Aorta (tissue), 5 donors: Measurements from ENCODE around the gene CGB5. TPM values are rescaled to one million over a fixed set of nuclear protein-coding genes. Genes with fewer than 3 reads are reported as not detected.
"Not testable (repeated sequence)": the region's sequence is repeated elsewhere in the genome, so short reads cannot be mapped to it uniquely, and the experiment has no call there.

Experiments used
- ATAC-seq: fragments of 200-7000 bp; cut with Tn5 transposase; one replicate; pipeline ENCODE4 v1.9.1; 2022; ENCODE audit warnings: moderate library complexity; ENCODE audit not compliant: low FRiP score
- DNase-seq, 2 donors: peaks; one replicate each; pipeline ENCODE4 v3.0.0-alpha.2; 2020
- H3K27ac ChIP-seq, 2 donors: one replicate each; pipeline ENCODE4 v1.5.1; 2013; ENCODE audit warnings: low read length in 2 of 2, mild to moderate bottlenecking in 2 of 2, moderate library complexity in 2 of 2, control low read depth in 1 of 2, inconsistent platforms in 1 of 2, low read depth in 1 of 2
- H3K27me3 ChIP-seq, 2 donors: one replicate each; pipeline ENCODE4 v1.6.1; 2013; ENCODE audit warnings: control low read depth in 1 of 2, low read length in 1 of 2, mild to moderate bottlenecking in 1 of 2, moderate library complexity in 1 of 2; ENCODE audit not compliant: insufficient read depth in 2 of 2, control insufficient read depth in 1 of 2
- H3K36me3 ChIP-seq, 2 donors: one replicate each; pipeline ENCODE4 v1.6.1; 2013; ENCODE audit warnings: control low read depth in 1 of 2, low read length in 1 of 2, mild to moderate bottlenecking in 1 of 2; ENCODE audit not compliant: insufficient read depth in 2 of 2, control insufficient read depth in 1 of 2
- H3K4me1 ChIP-seq, 2 donors: one replicate each; pipeline ENCODE4 v1.6.1; 2013; ENCODE audit warnings: low read length in 2 of 2, control low read depth in 1 of 2, mild to moderate bottlenecking in 1 of 2, moderate library complexity in 1 of 2; ENCODE audit not compliant: insufficient read depth in 2 of 2, control insufficient read depth in 1 of 2
- H3K4me3 ChIP-seq, 2 donors: one replicate each; pipeline ENCODE4 v1.5.1; 2013; ENCODE audit warnings: low read length in 2 of 2, control low read depth in 1 of 2, mild to moderate bottlenecking in 1 of 2
- H3K9me3 ChIP-seq: one replicate; pipeline ENCODE4 v1.6.1; 2013; ENCODE audit warnings: mild to moderate bottlenecking, low read length; ENCODE audit not compliant: control insufficient read depth
- WGBS, 2 donors: extraction: QIAGEN DNeasy Blood & Tissue Kit; methylation state at CpG; one replicate each; pipeline ENCODE4 v1.1.7; 2013; 5-methylcytosine and 5-hydroxymethylcytosine counted together
- intact Hi-C, 2 donors: fragments of 100-400 bp; cut with DNase I; formaldehyde crosslinking; loops; one replicate each; pipeline versions ENCODE4 v1.14.2 to v1.15.0; 2022
- polyA plus RNA-seq, 2 donors: library from polyadenylated mRNA; stranded (reverse); fragments of 200-250 nt; gene quantifications; one replicate each; pipeline ENCODE4 v1.2.3, GENCODE V29; 2013
- total RNA-seq, 2 donors: library from RNA; stranded (reverse); fragmentation: NEBNext Ultra II Directional; extraction: Animal tissue kit (Norgen Biotek cat#: 25700); gene quantifications; one replicate each; pipeline ENCODE4 v1.2.1, GENCODE V29; 2021
- donor health status: healthy with polysubstance abuse.
- donor health status: Bipolar disorder and iron deficiency.
- donor health status: DM: no; HTN: no; CAD: no.
- donor health status: DM: no; HTN: no; CAD: no.
- donor health status: DM: yes; HTN: yes; CAD: no.

The CGB5 gene
- total and polyA plus RNA-seq, 4 donors: not detected

- intact Hi-C loops: no loop called here
- H3K27ac ChIP-seq: no peak overlapping the region
- H3K4me1 ChIP-seq: no peaks in the 10 kb centered on the region
- WGBS, 2 donors: 3% methylated on average over 84 to 93 of the region's 93 CpGs
- DNase-seq (no peak), ATAC-seq (no peak)
- H3K36me3 ChIP-seq: no peaks in the 10 kb centered on the region
- H3K27me3 ChIP-seq: no peaks in the 10 kb centered on the region
- no peak overlapping the region for H3K4me3 ChIP-seq
- H3K9me3 ChIP-seq: no peaks in the 10 kb centered on the region
These were observed 28.4 kb downstream of the CGB5 start for GRCh38 chr19:49071860-49072547.

- H3K27me3 ChIP-seq: no peaks in the 10 kb centered on the region
- H3K4me3 ChIP-seq: no peak overlapping the region
- WGBS, 2 donors: 61 to 65% methylated on average over 23 of the region's 23 CpGs
- ATAC-seq (peak; percentile 19), DNase-seq (no peak)
- no peaks in the 10 kb centered on the region for H3K36me3 ChIP-seq
- H3K27ac ChIP-seq: no peak overlapping the region
- no peaks in the 10 kb centered on the region for H3K9me3 ChIP-seq
- no peaks in the 10 kb centered on the region for H3K4me1 ChIP-seq
- intact Hi-C loops: no loop called here
These were observed 30.1 kb downstream of the CGB5 start for GRCh38 chr19:49073514-49074378.

DNA sequence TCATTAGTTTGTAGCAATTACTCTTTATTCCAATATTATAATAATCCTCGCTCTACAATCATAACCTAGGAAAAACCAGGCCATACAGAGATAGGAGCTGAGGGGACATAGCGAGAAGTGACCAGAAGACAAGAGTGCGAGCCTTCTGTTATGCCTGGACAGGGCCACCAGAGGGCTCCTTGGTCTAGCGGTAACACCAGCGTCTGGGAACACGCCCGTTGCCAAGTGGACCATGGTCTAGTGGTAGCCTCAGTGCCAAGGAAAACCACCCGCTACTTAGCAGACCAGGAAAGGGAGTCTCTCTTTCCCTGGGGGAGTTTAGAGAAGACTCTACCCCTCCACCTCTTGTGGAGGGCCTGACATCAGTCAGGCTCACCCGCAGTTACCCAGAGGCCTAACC lies 31.2 kb downstream of the CGB5 start:
- intact Hi-C loops, H3K4me1 ChIP-seq, H3K27ac ChIP-seq, H3K27me3 ChIP-seq, H3K36me3 ChIP-seq, H3K9me3 ChIP-seq, ATAC-seq, H3K4me3 ChIP-seq: not testable (repeated sequence)
- peak; percentile 85 to 89 for DNase-seq
- 13 to 15% methylated on average over 7 to 8 of the region's 9 CpGs for WGBS, 2 donors

DNA sequence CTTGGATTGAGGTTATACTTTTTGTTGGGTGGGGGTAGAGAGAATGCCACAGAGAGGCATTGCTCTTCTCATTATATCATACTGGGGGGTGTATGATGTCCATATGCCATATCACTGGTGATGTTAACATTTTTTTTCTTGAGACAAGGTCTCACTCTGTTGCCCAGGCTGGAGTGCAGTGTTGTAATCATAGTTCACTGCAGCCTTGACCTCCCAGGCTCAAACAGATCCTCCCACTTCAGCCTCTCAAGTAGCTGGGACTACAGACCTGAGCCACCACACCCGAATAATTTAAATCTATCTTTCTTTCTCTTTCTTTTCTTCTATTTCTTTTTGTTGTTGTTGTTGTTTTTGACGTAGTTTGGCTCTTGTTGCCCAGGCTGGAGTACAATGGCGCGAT lies 36.7 kb downstream of the CGB5 start:
- intact Hi-C loops: no loop called here
- no peaks in the 10 kb centered on the region for H3K36me3 ChIP-seq
- no peak overlapping the region for H3K4me3 ChIP-seq
- H3K4me1 ChIP-seq: no peaks in the 10 kb centered on the region
- ATAC-seq (no peak), DNase-seq (no peak)
- 77 to 90% methylated on average over 4 of the region's 4 CpGs for WGBS, 2 donors
- no peaks in the 10 kb centered on the region for H3K9me3 ChIP-seq
- no peaks in the 10 kb centered on the region for H3K27me3 ChIP-seq
- H3K27ac ChIP-seq: no peak overlapping the region

DNA sequence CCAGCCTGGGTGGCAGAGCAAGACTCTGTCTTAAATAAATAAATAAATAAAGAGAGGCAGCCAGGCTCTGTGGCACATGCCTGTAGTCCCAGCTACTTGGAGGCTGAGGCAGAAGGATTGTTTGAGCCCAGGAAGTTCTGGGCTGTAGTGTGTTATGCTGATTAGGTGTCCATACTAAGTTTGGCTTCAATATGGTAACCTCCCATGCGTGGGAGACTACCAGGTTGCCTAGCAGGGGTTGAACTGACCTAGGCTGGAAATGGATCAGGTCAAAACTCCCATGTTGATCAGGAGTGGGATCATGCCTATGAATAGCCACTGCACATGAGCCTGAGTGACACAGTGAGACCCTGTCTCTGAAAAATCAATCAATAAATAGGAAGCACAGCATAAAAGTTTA lies 37.6 kb downstream of the CGB5 start:
- no peak overlapping the region for H3K4me3 ChIP-seq
- WGBS, 2 donors: 77 to 84% methylated on average over 1 of the region's 1 CpG
- intact Hi-C loops: no loop called here
- no peaks in the 10 kb centered on the region for H3K9me3 ChIP-seq
- H3K4me1 ChIP-seq: no peaks in the 10 kb centered on the region
- no peak overlapping the region for H3K27ac ChIP-seq
- ATAC-seq: no peak
- no peaks in the 10 kb centered on the region for H3K36me3 ChIP-seq
- DNase-seq: no peak
- no peaks in the 10 kb centered on the region for H3K27me3 ChIP-seq

- no peak for ATAC-seq
- H3K27ac ChIP-seq: peak overlapping the region in 1 of 2 donors; percentile 58
- intact Hi-C loops: no loop called here
- H3K9me3 ChIP-seq: no peaks in the 10 kb centered on the region
- 67 to 70% methylated on average over 26 of the region's 26 CpGs for WGBS, 2 donors
- no peak for DNase-seq
- H3K4me1 ChIP-seq: no peaks in the 10 kb centered on the region
- H3K27me3 ChIP-seq: no peaks in the 10 kb centered on the region
- H3K4me3 ChIP-seq: no peak overlapping the region
- H3K36me3 ChIP-seq: peaks cover 2% of the 10 kb centered on the region in 2 donors
These were observed 40.8 kb downstream of the CGB5 start for GRCh38 chr19:49084206-49085019.

GRCh38 chr19:49085020-49085867 lies 41.6 kb downstream of the CGB5 start, which contains the start of gene SNRNP70:
Gene SNRNP70 (plus strand): TSS chr19:49085451. CDS start chr19:49086415, 964 bp downstream.
- 0 to 1% methylated on average over 57 to 89 of the region's 89 CpGs for WGBS, 2 donors
- intact Hi-C loops: no loop called here
- peak; percentile 99 for ATAC-seq

GRCh38 chr19:49085868-49086232 lies 42.2 kb downstream of the CGB5 start:
- H3K36me3 ChIP-seq: peaks cover 4 to 8% of the 10 kb centered on the region in 2 donors
- H3K4me1 ChIP-seq: no peaks in the 10 kb centered on the region
- no peaks in the 10 kb centered on the region for H3K27me3 ChIP-seq
- peak overlapping the region in 1 of 2 donors; percentile 18 for H3K27ac ChIP-seq
- no peak for DNase-seq
- intact Hi-C loops: no loop called here
- ATAC-seq: no peak
- no peaks in the 10 kb centered on the region for H3K9me3 ChIP-seq
- WGBS, 2 donors: 0 to 2% methylated on average over 14 of the region's 14 CpGs
- H3K4me3 ChIP-seq: peak overlapping the region; percentile 24 to 65

More at GRCh38 chr19:49085020-49085867, 41.6 kb downstream of the CGB5 start, which contains the start of gene SNRNP70:
- peak within 1 kb of the TSS in 1 of 2 donors; percentile 58 for H3K27ac ChIP-seq
- H3K36me3 ChIP-seq: peaks cover 2 to 3% of the 10 kb centered on the region in 2 donors
- DNase-seq: peak; percentile 100
- H3K4me3 ChIP-seq: peak within 1 kb of the TSS; percentile 24 to 65
- no peaks in the 10 kb centered on the region for H3K4me1 ChIP-seq
- H3K9me3 ChIP-seq: no peaks in the 10 kb centered on the region
- H3K27me3 ChIP-seq: no peaks in the 10 kb centered on the region
